VCaP (cell line): ENCODE measurements around the gene LIME1.
A peak's percentile ranks its signal among the peaks of the same experiment; 100 is the strongest.
"Not testable (repeated sequence)": the region's sequence is repeated elsewhere in the genome, so short reads cannot be mapped to it uniquely, and the experiment has no call there.

Experiments
- H3K27ac ChIP-seq: fragments of 450-650 bp; 2 replicates; pipeline ENCODE4 v1.5.1; 2017
- TF ChIP-seq, protein P1 (sequence below): fragments of 450-650 bp; conservative IDR thresholded peaks from 2 replicates; pipeline ENCODE4 v1.5.1; 2017; ENCODE audit warnings: mild to moderate bottlenecking, moderate library complexity

LIME1 gene

GRCh38 chr20:63773571-63774241 lies 37.2 kb downstream of the LIME1 start:
- TF ChIP-seq, protein P1, sequence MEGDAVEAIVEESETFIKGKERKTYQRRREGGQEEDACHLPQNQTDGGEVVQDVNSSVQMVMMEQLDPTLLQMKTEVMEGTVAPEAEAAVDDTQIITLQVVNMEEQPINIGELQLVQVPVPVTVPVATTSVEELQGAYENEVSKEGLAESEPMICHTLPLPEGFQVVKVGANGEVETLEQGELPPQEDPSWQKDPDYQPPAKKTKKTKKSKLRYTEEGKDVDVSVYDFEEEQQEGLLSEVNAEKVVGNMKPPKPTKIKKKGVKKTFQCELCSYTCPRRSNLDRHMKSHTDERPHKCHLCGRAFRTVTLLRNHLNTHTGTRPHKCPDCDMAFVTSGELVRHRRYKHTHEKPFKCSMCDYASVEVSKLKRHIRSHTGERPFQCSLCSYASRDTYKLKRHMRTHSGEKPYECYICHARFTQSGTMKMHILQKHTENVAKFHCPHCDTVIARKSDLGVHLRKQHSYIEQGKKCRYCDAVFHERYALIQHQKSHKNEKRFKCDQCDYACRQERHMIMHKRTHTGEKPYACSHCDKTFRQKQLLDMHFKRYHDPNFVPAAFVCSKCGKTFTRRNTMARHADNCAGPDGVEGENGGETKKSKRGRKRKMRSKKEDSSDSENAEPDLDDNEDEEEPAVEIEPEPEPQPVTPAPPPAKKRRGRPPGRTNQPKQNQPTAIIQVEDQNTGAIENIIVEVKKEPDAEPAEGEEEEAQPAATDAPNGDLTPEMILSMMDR, result no peak
- H3K27ac ChIP-seq, result no peak overlapping the region

- H3K27ac ChIP-seq, result no peak overlapping the region
- TF ChIP-seq, protein P1, result no peak
Measured at GRCh38 chr20:63774306-63774705, 37.8 kb downstream of the LIME1 start.

DNA sequence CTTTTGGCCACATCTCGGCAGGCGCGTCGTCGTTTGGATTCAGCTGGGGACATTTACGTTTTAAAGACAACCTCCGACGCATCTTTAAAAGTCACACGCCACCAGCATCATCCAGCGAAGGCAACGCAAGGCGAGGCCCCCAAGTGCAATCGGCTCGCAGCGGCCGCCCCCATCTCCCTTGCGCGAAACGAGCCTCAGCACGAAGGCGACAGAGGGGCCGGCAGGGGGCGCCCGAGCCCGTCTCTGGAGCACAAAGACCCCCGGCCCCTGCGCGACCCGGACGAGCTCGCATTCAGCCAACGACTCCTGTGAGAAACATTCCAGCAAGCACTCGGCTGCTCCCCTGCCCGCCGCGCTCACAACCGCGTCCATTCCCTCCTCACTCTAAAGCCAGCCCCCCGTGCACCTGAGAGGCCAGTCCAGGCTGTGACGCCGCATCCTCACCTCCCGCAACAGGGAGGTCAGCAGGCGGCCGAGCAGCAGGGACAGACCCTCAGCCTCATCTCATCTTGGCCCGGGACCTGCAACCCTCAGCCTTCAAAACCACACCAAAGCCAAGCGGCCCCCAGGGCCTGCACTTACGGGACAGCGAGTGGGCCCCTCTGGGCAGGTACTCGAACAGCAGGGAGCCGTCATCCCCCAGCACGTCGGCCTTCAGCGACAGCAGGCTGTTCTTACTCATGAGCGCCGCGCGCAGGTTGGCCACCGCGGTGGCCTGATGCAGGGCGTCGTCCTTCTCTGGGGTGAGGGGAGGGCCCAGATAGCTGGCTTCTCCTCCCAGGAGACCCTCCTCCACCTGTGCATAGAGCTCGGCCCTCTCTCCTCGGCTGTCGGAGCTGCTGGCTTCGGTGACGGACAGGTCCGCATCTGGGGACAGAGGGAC lies 38.9 kb downstream of the LIME1 start:
- H3K27ac ChIP-seq, result no peak overlapping the region
- TF ChIP-seq, protein P1, result peak; percentile 60

DNA sequence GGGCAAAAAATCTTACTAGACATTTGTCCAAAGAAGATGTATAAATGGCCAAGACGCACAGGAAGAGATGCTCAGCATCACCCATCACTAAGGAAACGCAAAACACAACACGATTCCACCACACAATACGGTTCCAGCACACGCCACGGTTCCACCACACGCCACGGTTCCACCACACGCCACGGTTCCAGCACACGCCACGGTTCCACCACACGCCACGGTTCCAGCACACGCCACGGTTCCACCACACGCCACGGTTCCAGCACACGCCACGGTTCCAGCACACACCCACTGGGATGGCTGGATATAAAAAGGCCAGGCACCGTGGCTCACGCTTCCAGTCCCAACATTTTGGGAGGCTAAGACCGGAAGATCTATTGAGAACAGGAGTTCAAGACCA lies 40.4 kb downstream of the LIME1 start:
- not testable (repeated sequence) for H3K27ac ChIP-seq

GRCh38 chr20:63777614-63778013 lies 41.1 kb downstream of the LIME1 start:
- TF ChIP-seq, protein P1, result no peak
- H3K27ac ChIP-seq, result no peak overlapping the region

DNA sequence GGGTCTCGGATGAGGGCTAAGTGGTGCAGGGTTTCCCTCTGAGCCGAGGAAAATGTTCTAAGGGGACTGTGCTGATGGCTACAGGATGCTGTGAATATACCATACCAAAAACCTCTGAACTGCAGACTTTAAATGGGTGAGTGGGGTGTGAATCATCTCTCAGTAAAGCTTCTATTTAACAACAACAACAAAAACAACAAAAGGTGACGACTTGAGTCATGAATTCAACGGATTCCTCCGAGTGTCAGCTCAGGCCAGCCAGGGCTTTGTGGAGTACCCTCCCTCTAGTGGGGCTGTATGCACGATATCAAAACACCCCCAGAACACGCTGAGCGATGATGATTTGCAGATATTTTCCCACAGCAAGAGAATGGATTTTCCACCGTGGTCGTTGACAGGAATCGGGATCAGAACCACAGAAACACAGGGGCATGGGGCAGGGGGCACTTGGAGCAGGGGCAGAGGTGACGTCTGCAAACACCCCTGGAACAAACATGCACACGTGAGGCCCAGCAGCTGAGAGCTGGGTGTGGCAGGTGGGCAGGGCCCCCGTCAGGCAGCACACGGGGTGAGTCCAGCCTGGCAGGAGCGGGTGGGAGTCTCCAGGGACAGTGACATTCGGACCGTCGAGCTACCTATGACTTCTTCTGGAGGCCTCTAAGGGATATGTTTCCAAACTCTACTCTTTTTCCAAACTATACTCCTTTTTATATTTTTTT lies 41.7 kb downstream of the LIME1 start:
- TF ChIP-seq, protein P1, result no peak
- no peak overlapping the region for H3K27ac ChIP-seq

GRCh38 chr20:63778857-63779256 lies 42.4 kb downstream of the LIME1 start:
- TF ChIP-seq, protein P1, result 0 out of 2 replicates have a peak, but pooled peaks have one; percentile 8
- no peak overlapping the region for H3K27ac ChIP-seq
